ENCODE data around the gene RUFY2.

Gene RUFY2

GRCh38 chr10:68364101-68364886 lies 42.8 kb downstream of the RUFY2 start:
- H3K9ac ChIP-seq (ENCODE audit: low read depth, low read length), result no peak overlapping the region
- H3K4me3 ChIP-seq (ENCODE audit: low read length), result no peak overlapping the region
- peaks cover 37% of the 10 kb centered on the region for H3K36me3 ChIP-seq (ENCODE audit: insufficient read depth, low read length)
- 87% methylated on average over 3 of the region's 3 CpGs for WGBS
- no peaks in the 10 kb centered on the region for H3K27me3 ChIP-seq (ENCODE audit: insufficient read depth, low read length)
- no peak overlapping the region for H3K27ac ChIP-seq (ENCODE audit: low read depth, low read length)
- no peaks in the 10 kb centered on the region for H3K9me3 ChIP-seq (ENCODE audit: insufficient read depth, low read depth, low read length)
- no peaks in the 10 kb centered on the region for H3K4me1 ChIP-seq (ENCODE audit: insufficient read depth, low read length)

- H3K9ac ChIP-seq (ENCODE audit: low read depth, low read length), result no peak overlapping the region
- no peak overlapping the region for H3K4me3 ChIP-seq (ENCODE audit: low read length)
- no peaks in the 10 kb centered on the region for H3K4me1 ChIP-seq (ENCODE audit: insufficient read depth, low read length)
- peaks cover 44% of the 10 kb centered on the region for H3K36me3 ChIP-seq (ENCODE audit: insufficient read depth, low read length)
- no peaks in the 10 kb centered on the region for H3K9me3 ChIP-seq (ENCODE audit: insufficient read depth, low read depth, low read length)
- H3K27me3 ChIP-seq (ENCODE audit: insufficient read depth, low read length), result no peaks in the 10 kb centered on the region
- H3K27ac ChIP-seq (ENCODE audit: low read depth, low read length), result no peak overlapping the region
- 87% methylated on average over 3 of the region's 3 CpGs for WGBS
Measured at GRCh38 chr10:68362590-68362989, 44.5 kb downstream of the RUFY2 start.

DNA sequence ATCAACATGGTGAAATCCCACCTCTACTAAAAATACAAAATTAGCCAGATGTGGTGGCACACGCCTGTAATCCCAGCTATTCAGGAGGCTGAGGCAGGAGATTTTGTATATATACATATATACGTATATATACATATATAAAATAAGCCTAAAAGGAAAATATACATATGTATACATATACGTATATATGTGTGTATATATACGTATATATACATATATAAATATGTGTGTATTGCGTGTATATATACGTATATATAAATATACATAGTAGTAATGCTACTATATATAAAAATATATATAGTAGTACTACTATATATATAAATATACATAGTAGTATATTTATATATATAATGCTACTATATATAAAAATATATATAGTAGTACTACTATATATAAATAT lies 47.9 kb downstream of the RUFY2 start:
- H3K9ac ChIP-seq (ENCODE audit: low read depth, low read length), result no peak overlapping the region
- no peaks in the 10 kb centered on the region for H3K27me3 ChIP-seq (ENCODE audit: insufficient read depth, low read length)
- no peaks in the 10 kb centered on the region for H3K9me3 ChIP-seq (ENCODE audit: insufficient read depth, low read depth, low read length)
- peaks cover 59% of the 10 kb centered on the region for H3K36me3 ChIP-seq (ENCODE audit: insufficient read depth, low read length)
- no peak overlapping the region for H3K27ac ChIP-seq (ENCODE audit: low read depth, low read length)
- WGBS, result no CpG with 5 or more reads among the region's 6 CpGs
- no peaks in the 10 kb centered on the region for H3K4me1 ChIP-seq (ENCODE audit: insufficient read depth, low read length)
- H3K4me3 ChIP-seq (ENCODE audit: low read length), result no peak overlapping the region

DNA sequence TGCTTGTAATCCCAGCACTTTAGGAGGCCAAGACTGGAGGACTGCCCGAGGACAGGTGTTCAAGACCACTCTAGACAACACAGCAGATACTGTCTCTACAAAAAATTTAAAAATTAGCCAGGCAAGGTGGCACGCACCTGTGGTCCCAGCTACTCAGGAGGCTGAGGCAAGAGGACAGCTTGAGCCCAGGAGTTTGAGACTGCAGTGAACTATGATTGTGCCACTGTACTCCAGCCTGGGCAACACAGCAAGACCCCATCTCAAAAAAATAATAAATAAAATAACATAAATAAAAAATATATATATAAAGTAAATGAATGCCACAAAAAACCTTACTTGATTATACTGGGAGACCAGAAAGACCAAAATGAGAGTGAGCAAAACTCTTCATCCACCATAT lies 53.5 kb downstream of the RUFY2 start:
- Histone ChIP-seq H3K27me3 (ENCODE audit: insufficient read depth, low read length) (no peaks in the 10 kb centered on the region), H3K27ac (ENCODE audit: low read depth, low read length) (no peak overlapping the region), H3K36me3 (ENCODE audit: insufficient read depth, low read length) (peaks cover 50% of the 10 kb centered on the region), H3K9me3 (ENCODE audit: insufficient read depth, low read depth, low read length) (no peaks in the 10 kb centered on the region), H3K9ac (ENCODE audit: low read depth, low read length) (no peak overlapping the region), H3K4me3 (ENCODE audit: low read length) (no peak overlapping the region), H3K4me1 (ENCODE audit: insufficient read depth, low read length) (no peaks in the 10 kb centered on the region)
- 99% methylated on average over 2 of the region's 2 CpGs for WGBS

DNA sequence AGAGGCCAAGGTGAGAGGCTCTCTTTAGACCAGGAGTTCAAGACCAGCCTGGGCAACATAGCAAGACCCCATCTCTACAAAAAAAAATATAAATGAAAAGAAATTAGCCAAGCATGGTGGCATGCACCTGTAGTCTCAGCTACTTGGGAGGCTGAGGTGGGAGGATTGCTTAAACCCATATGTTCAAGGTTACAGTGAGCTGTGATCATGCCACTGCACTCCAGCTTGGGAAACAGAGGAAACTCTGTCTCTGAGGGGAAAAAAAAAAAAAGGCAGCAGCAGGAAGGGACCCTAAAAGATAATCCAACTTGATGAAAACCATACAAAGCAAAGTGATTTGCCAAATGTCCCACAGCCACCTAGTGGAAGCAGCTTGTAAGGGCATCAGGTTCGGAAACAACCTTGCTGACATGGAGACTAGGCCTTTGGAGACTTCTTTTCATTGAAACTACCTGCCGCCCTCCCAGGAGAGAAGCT lies 58.8 kb downstream of the RUFY2 start:
- 49% methylated on average over 2 of the region's 2 CpGs for WGBS
- no peaks in the 10 kb centered on the region for H3K4me1 ChIP-seq (ENCODE audit: insufficient read depth, low read length)
- no peaks in the 10 kb centered on the region for H3K9me3 ChIP-seq (ENCODE audit: insufficient read depth, low read depth, low read length)
- H3K27me3 ChIP-seq (ENCODE audit: insufficient read depth, low read length), result no peaks in the 10 kb centered on the region
- peaks cover 53% of the 10 kb centered on the region for H3K36me3 ChIP-seq (ENCODE audit: insufficient read depth, low read length)
- H3K27ac ChIP-seq (ENCODE audit: low read depth, low read length), result peak overlapping the region; percentile 9; the same call in 1 of the 2 replicates
- H3K9ac ChIP-seq (ENCODE audit: low read depth, low read length), result no peak overlapping the region
- no peak overlapping the region for H3K4me3 ChIP-seq (ENCODE audit: low read length)

DNA sequence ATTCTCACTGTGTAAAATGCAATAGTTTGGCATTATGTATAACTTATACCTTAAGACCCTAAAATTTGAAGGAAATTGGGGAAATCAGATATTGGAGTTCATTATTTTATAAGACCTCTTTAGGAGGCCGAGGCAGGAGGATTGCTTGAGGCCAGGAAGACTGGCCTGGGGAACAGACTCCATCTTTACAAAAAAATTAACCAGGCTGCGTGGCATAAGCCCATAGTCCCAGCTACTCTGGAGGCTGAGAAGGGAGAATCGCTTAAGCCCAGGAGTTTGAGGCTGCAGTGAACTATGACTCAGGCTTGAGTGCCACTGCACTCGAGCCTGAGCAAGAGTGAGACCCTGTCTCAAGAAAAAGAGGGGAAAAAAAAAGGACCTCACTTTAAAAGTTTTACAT lies 60.3 kb downstream of the RUFY2 start:
- Histone ChIP-seq H3K9me3 (ENCODE audit: insufficient read depth, low read depth, low read length) (no peaks in the 10 kb centered on the region), H3K27me3 (ENCODE audit: insufficient read depth, low read length) (no peaks in the 10 kb centered on the region), H3K9ac (ENCODE audit: low read depth, low read length) (no peak overlapping the region), H3K36me3 (ENCODE audit: insufficient read depth, low read length) (peaks cover 58% of the 10 kb centered on the region), H3K4me1 (ENCODE audit: insufficient read depth, low read length) (no peaks in the 10 kb centered on the region), H3K27ac (ENCODE audit: low read depth, low read length) (no peak overlapping the region), H3K4me3 (ENCODE audit: low read length) (no peak overlapping the region)
- WGBS, result 82% methylated on average over 4 of the region's 4 CpGs

DNA sequence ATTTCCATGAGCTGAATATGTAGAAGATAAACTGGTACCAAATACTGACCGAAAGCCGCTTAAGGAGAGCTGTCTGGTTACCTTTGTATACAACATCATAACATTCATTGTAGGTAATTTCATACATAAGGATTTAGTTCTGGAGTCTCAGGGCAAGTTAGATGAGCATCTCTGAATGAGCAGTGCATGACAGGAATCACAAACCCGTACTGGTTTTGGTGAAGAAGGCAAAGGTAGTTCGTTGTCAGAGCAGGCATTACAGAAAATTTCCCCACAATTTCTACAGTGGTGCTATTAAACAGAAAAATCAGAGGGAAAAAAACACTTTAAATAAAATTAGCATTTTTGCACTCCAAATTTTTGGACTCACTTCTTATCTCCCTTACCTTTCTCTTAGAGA lies 61.5 kb downstream of the RUFY2 start:
- no peak overlapping the region for H3K4me3 ChIP-seq (ENCODE audit: low read length)
- no peak overlapping the region for H3K9ac ChIP-seq (ENCODE audit: low read depth, low read length)
- no peak overlapping the region; the same call in 1 of the 2 replicates for H3K27ac ChIP-seq (ENCODE audit: low read depth, low read length)
- H3K36me3 ChIP-seq (ENCODE audit: insufficient read depth, low read length), result peaks cover 69% of the 10 kb centered on the region
- WGBS, result 98% methylated on average over 4 of the region's 4 CpGs
- H3K4me1 ChIP-seq (ENCODE audit: insufficient read depth, low read length), result no peaks in the 10 kb centered on the region
- H3K27me3 ChIP-seq (ENCODE audit: insufficient read depth, low read length), result no peaks in the 10 kb centered on the region
- no peaks in the 10 kb centered on the region for H3K9me3 ChIP-seq (ENCODE audit: insufficient read depth, low read depth, low read length)

- Histone ChIP-seq H3K27ac (ENCODE audit: low read depth, low read length) (no peak overlapping the region), H3K9ac (ENCODE audit: low read depth, low read length) (no peak overlapping the region), H3K36me3 (ENCODE audit: insufficient read depth, low read length) (peaks cover 90% of the 10 kb centered on the region), H3K9me3 (ENCODE audit: insufficient read depth, low read depth, low read length) (no peaks in the 10 kb centered on the region), H3K27me3 (ENCODE audit: insufficient read depth, low read length) (no peaks in the 10 kb centered on the region), H3K4me1 (ENCODE audit: insufficient read depth, low read length) (no peaks in the 10 kb centered on the region), H3K4me3 (ENCODE audit: low read length) (no peak overlapping the region)
- WGBS, result 92% methylated on average over 3 of the region's 3 CpGs
Measured at GRCh38 chr10:68342909-68343516, 64.1 kb downstream of the RUFY2 start.

DNA sequence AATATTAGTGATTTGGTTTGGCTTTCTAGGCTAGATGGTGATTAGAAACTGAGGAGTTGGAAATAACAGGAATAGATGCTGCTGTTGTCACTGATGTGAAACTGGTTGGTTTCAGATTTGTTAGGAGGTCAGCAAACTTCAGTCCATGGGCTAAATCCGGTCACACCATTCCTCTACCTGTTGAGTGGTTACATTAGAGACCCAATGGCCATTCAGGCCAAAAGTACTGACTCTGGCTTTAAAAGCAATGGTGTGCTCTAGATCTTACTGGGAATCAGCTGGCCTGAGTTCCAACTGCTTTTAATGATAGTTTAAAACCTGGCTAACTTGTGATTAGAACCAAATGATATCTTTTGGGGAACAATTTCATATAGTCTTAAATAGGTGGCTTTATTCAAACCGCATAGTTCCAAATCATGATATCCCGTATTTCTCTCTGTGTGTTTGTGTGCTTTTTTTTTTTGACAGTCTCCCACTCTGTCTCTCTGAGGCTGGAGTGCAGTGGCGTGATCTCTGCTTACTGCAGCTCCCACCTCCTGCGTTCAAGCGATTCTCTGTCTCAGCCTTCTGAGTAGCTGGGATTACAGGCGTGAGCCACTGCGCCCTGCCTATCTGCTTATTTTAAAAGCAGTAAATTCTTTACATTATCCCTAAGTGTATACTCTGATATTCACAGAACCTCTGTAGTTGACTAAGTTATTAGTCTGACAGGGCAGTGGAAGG lies 66.6 kb downstream of the RUFY2 start:
- H3K9me3 ChIP-seq (ENCODE audit: insufficient read depth, low read depth, low read length), result no peaks in the 10 kb centered on the region
- WGBS, result 99% methylated on average over 8 of the region's 8 CpGs
- no peak overlapping the region for H3K9ac ChIP-seq (ENCODE audit: low read depth, low read length)

GRCh38 chr10:68336754-68337351 lies 70.2 kb downstream of the RUFY2 start:
- peaks cover 32% of the 10 kb centered on the region for H3K4me1 ChIP-seq (ENCODE audit: insufficient read depth, low read length)
- peak overlapping the region; percentile 89; the same call in 1 of the 2 replicates for H3K4me3 ChIP-seq (ENCODE audit: low read length)
- H3K36me3 ChIP-seq (ENCODE audit: insufficient read depth, low read length), result peaks cover 75% of the 10 kb centered on the region
- no peak overlapping the region for H3K27ac ChIP-seq (ENCODE audit: low read depth, low read length)
- no peaks in the 10 kb centered on the region for H3K27me3 ChIP-seq (ENCODE audit: insufficient read depth, low read length)
- 94% methylated on average over 7 of the region's 7 CpGs for WGBS
- 0 out of 2 replicates have a peak overlapping the region, but pooled peaks have one; percentile 7 for H3K9ac ChIP-seq (ENCODE audit: low read depth, low read length)
- H3K9me3 ChIP-seq (ENCODE audit: insufficient read depth, low read depth, low read length), result no peaks in the 10 kb centered on the region

More for the DNA sequence above, 66.6 kb downstream of the RUFY2 start:
- Histone ChIP-seq H3K36me3 (ENCODE audit: insufficient read depth, low read length) (peaks cover 100% of the 10 kb centered on the region), H3K27me3 (ENCODE audit: insufficient read depth, low read length) (no peaks in the 10 kb centered on the region), H3K27ac (ENCODE audit: low read depth, low read length) (no peak overlapping the region), H3K4me1 (ENCODE audit: insufficient read depth, low read length) (peaks cover 17% of the 10 kb centered on the region), H3K4me3 (ENCODE audit: low read length) (no peak overlapping the region)

All from HUES64 (cell line).